Stimulated activated CD4-positive, alpha-beta T cell treated with anti-CD3 and anti-CD28 coated beads, Interleukin-4, amount 100 ng/mL, for 48 hours (primary cell): ENCODE data around the gene KIF16B.
"Not testable (repeated sequence)": the region's sequence is repeated elsewhere in the genome, so short reads cannot be mapped to it uniquely, and the experiment has no call there.

Experiments
- DNase-seq, 2 donors: peaks; one replicate each; pipeline ENCODE4 v3.0.0-alpha.2; 2020; ENCODE audit warnings: low read depth in 2 of 2

The KIF16B gene

DNA sequence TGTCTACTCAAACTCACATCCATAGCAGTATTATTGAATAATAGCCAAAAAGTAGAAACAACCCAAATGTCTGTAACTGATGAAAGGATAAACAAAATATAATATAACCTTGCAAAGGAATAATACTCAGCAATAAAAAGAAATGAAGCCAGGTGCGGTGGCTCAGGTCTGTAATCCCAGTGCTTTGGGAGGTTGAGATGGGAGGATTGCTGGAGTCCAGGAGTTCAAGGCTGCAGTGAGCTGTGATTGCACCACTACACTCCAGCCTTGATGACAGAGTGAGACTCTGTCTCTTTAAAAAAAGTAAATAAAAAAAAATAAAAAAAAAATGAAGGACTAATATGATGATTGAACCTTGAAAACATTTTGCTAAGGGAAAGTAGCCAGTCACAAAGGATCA lies 22.1 kb upstream of the KIF16B start:
- DNase-seq: no peak

- no peak for DNase-seq
These were observed 16.9 kb upstream of the KIF16B start for GRCh38 chr20:16590041-16590633.

DNA sequence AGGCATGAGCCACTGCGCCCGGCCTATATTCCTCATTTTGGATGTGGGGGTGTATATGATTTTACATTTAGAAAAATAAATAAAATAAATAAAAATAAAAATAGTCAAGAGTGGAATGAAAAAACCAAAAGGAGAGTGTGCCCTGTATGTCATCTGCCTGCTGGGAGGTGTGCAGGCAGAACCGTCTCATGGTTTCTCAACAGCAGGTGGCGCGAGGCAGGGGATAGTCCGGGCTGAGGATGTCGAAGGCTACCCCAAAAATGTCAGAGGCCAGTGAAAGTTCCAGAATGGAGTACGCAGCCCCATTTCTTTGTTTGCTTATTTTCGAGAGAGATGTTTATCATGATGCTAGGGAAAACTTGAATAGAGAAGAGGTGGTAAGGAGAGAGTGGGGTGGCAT lies 16.4 kb upstream of the KIF16B start:
- DNase-seq: no peak

DNA sequence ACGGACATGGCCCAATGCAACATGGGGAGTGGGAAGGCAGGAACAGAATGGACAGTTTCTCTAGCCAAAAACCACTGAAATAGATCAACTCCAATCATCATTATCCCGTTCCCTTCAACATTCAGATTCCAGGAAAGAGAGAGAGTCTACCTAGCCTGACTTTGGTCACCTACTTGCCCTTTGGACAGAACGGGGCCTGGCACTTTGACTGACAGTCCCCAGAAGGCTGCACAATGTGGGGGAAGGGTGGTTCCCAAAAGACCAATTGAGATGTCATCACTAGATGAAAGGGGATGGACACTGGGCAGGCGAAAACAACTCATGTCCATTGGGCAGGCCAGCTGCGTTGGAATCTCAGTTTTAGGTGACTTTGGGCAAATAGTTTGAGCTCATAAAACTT lies 15.0 kb upstream of the KIF16B start:
- no peak for DNase-seq

GRCh38 chr20:16587066-16587465 lies 13.8 kb upstream of the KIF16B start:
- DNase-seq: no peak

DNA sequence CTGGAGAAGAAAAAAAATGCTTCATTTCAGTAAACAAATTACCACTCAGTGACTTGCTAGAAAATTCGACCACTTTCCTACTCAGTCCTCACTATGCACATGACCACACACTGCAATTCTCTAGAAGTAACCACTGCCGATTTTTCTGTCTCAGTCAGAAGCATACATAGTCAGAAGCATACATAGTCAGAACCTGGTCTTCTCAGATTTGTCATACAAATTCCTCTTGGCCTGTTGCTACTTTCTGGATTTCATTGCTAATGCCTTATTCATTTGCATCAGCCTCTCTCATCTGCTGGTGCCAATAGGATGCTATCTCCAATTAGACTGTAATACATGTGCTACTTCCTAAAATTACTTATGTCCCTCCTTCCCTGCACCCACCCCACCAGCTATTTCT lies 10.2 kb upstream of the KIF16B start:
- DNase-seq: no peak

- DNase-seq: no peak
These were observed 8.0 kb upstream of the KIF16B start for GRCh38 chr20:16581241-16581640.

DNA sequence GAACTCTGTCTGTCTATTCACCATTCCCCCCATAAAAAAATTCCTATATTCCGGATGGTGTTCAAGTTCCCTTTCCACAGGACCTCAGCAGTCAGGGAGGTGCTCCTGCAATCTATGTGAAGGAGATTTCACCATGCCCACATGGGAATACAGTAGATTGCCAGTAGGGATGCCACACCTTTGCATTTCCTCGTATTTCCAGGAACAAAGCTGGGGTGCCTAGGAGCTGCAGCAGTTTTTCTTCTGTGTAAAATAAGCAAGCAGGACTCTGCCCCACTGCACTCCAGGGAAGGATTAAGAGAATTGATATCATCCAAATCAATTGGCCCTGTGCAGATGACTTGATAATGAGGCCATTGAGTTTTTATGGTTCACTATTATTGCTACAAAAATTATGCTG lies 7.4 kb upstream of the KIF16B start:
- no peak for DNase-seq

DNA sequence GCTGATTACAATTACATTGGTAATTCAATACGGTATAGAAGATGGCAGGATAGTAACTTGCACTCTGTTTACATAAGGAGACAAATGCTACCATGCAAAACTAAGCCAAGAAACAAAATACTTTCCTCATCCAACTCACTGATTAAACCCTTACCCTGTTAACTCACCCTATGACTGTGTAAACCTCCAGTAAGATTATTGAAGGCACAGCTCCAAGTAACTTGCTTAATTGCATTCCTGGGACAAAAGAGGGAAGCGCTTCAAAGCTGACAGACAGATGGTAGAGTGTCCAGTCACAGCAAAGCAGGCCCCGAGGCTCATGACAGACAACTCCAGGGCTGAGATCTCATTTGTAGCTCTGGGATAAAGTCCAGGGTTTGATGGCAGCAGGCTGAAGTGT lies 6.9 kb upstream of the KIF16B start:
- DNase-seq: no peak

GRCh38 chr20:16576219-16576618 lies 3.0 kb upstream of the KIF16B start:
- no peak for DNase-seq

GRCh38 chr20:16575390-16576140 lies 2.3 kb upstream of the KIF16B start:
- DNase-seq: no peak

- DNase-seq: peak; percentile 62 to 70
These were observed 1.6 kb upstream of the KIF16B start for GRCh38 chr20:16574656-16575355.

DNA sequence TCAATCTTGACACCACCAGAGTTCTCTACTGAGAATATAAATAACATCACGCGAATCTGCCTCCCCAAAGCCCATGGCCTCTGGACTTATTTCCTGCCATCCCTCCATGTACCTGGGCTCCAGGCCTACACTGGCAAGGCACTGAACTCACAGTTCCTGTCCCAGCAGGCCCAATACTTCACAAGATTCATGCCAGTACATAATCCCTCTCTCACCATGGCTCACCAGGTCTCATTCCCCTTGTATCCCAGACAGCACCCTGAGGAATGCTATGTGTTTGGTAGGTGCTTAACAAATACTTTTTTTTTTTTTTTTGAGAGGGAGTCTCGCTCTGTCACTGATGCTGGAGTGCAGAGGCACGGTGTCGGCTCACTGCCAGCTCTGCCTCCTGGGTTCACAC lies 1.9 kb downstream of the KIF16B start:
- DNase-seq: no peak

- no peak for DNase-seq
These were observed 3.7 kb downstream of the KIF16B start for GRCh38 chr20:16569246-16570153.

- no peak for DNase-seq
These were observed 7.2 kb downstream of the KIF16B start for GRCh38 chr20:16566080-16566479.

GRCh38 chr20:16564079-16564478 lies 9.2 kb downstream of the KIF16B start:
- DNase-seq: not testable (repeated sequence)

GRCh38 chr20:16563066-16563806 lies 10.0 kb downstream of the KIF16B start:
- DNase-seq: no peak

GRCh38 chr20:16562259-16562658 lies 11.0 kb downstream of the KIF16B start:
- no peak for DNase-seq

- DNase-seq: no peak
These were observed 12.6 kb downstream of the KIF16B start for GRCh38 chr20:16560661-16561060.

GRCh38 chr20:16560216-16560615 lies 13.0 kb downstream of the KIF16B start:
- DNase-seq: no peak

DNA sequence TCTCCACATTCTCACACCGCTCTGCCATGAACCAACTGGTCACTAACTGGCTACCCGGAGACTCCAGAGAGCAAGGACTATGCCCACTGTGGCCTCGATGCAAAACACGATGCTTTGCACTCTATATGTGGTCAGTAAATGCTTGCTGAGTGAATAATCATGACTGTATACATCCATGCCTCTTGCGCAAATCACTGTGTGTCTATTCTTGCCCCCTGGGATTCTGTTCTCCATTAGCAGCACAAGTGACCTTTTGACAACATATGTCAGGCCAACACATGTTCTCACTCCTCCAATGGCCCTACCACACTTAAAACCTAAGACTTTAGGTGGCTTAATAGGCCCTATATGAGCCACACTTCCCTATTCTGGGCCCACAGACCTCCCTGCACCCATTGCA lies 16.9 kb downstream of the KIF16B start:
- DNase-seq: no peak
